ENCODE data around the gene DCLK2. TPM values are rescaled to one million over a fixed set of nuclear protein-coding genes. Genes with fewer than 3 reads are reported as not detected.

Gene DCLK2
- total RNA-seq, 1 experiment from 2014 or later = 1.2 TPM

DNA sequence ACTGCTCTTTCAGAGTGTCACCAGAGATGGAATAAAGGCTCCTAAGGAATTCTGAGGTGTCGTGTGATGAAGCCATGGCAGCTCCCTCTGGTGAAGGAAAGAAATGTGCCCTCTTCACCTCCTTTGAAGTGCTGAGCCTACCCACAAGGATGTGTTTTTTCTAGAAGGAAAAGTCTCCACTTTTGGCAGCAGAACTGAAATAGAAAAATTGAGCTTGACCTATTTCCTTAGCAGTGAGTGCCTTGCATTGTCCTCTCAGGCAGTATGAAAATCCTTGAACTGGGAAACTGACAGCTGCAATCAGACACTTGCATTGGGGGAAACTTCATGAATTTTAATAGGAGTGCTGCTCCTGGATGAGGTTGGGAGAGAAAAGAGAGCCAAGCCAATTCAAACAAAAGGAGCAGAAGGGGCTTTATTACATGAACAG lies 95.2 kb downstream of the DCLK2 start:
- DNase-seq = no peak
- Histone ChIP-seq H2AFZ (ENCODE audit: low read length) (no peak overlapping the region), H3K9ac (ENCODE audit: low read length) (no peak overlapping the region), H3K4me2 (ENCODE audit: low read length) (no peak overlapping the region), H3K36me3 (ENCODE audit: low read depth, low read length) (no peaks in the 10 kb centered on the region), H3K79me2 (ENCODE audit: low read length) (no peaks in the 10 kb centered on the region), H3K9me3 (ENCODE audit: low read length) (no peaks in the 10 kb centered on the region), H3K4me1 (ENCODE audit: insufficient read depth, low read length) (0 out of 2 replicates have a peak, but pooled peaks cover 3% of the 10 kb centered on the region), H3F3A (ENCODE audit: low read length, unreplicated experiment) (no peaks in the 10 kb centered on the region), H3K4me3 (ENCODE audit: low read length) (no peak overlapping the region), H3K27me3 (ENCODE audit: low read length) (no peaks in the 10 kb centered on the region), H3K27ac (ENCODE audit: low read length) (no peak overlapping the region), H4K20me1 (ENCODE audit: low read length) (no peaks in the 10 kb centered on the region), H3K9me2 (replicated peaks; ENCODE audit: low read length) (no peaks in the 10 kb centered on the region)
- ATAC-seq = no peak
- intact Hi-C loops (cut with micrococcal nuclease) = no loop called here
- TF ChIP-seq EZH2 (IDR thresholded peaks at IDR 0.05; ENCODE audit: low read length, unreplicated experiment) (no peak), EZH2phosphoT487 (IDR thresholded peaks at IDR 0.05; ENCODE audit: borderline replicate concordance, low read length) (no peak)
- TF ChIP-seq, protein P1, sequence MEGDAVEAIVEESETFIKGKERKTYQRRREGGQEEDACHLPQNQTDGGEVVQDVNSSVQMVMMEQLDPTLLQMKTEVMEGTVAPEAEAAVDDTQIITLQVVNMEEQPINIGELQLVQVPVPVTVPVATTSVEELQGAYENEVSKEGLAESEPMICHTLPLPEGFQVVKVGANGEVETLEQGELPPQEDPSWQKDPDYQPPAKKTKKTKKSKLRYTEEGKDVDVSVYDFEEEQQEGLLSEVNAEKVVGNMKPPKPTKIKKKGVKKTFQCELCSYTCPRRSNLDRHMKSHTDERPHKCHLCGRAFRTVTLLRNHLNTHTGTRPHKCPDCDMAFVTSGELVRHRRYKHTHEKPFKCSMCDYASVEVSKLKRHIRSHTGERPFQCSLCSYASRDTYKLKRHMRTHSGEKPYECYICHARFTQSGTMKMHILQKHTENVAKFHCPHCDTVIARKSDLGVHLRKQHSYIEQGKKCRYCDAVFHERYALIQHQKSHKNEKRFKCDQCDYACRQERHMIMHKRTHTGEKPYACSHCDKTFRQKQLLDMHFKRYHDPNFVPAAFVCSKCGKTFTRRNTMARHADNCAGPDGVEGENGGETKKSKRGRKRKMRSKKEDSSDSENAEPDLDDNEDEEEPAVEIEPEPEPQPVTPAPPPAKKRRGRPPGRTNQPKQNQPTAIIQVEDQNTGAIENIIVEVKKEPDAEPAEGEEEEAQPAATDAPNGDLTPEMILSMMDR (conservative IDR thresholded peaks at IDR 0.05; ENCODE audit: low read depth, low read length) = no peak
- ChIA-PET CTCF (no interaction called here), POLR2A (ENCODE audit: unreplicated experiment) (no interaction called here)
- no TSS peak for BruUV-seq (replicated peaks)

DNA sequence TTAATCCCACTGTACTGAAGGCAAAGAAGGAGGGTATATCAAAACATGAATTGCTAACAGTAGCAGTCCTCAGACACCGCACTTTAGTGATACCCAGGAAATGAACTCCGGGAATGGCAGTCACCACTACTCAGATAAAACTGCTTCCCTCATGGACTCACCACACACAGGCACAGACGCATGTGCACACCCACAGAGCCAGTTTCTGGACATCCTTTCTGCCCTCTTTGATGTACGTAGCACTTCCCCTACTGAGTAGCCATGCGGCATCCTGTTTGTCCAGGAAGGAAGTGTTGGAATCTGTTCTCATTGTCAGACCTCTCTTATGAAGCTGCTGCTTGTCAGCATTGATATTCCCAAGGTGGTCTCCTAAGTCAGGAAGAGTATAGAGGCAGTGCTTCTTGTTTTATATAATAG lies 95.7 kb downstream of the DCLK2 start:
- CTCF ChIA-PET = no interaction called here
- POLR2A ChIA-PET (ENCODE audit: unreplicated experiment) = no interaction called here
- ATAC-seq = no peak
- no peaks in the 10 kb centered on the region for H3K9me2 ChIP-seq (replicated peaks; ENCODE audit: low read length)
- intact Hi-C loops (cut with micrococcal nuclease) = no loop called here
- BruUV-seq (replicated peaks) = no TSS peak
- TF ChIP-seq EZH2phosphoT487 (IDR thresholded peaks at IDR 0.05; ENCODE audit: borderline replicate concordance, low read length) (no peak), EZH2 (IDR thresholded peaks at IDR 0.05; ENCODE audit: low read length, unreplicated experiment) (no peak)
- TF ChIP-seq, protein P1 (conservative IDR thresholded peaks at IDR 0.05; ENCODE audit: low read depth, low read length) = no peak
- H4K20me1 ChIP-seq (ENCODE audit: low read length) = no peaks in the 10 kb centered on the region
- no peaks in the 10 kb centered on the region for H3F3A ChIP-seq (ENCODE audit: low read length, unreplicated experiment)
- H3K4me1 ChIP-seq (ENCODE audit: insufficient read depth, low read length) = 0 out of 2 replicates have a peak, but pooled peaks cover 3% of the 10 kb centered on the region
- no peak overlapping the region for H3K27ac ChIP-seq (ENCODE audit: low read length)
- DNase-seq = no peak
- H3K9ac ChIP-seq (ENCODE audit: low read length) = no peak overlapping the region
- H2AFZ ChIP-seq (ENCODE audit: low read length) = no peak overlapping the region
- no peaks in the 10 kb centered on the region for H3K79me2 ChIP-seq (ENCODE audit: low read length)
- no peaks in the 10 kb centered on the region for H3K27me3 ChIP-seq (ENCODE audit: low read length)
- H3K36me3 ChIP-seq (ENCODE audit: low read depth, low read length) = no peaks in the 10 kb centered on the region
- no peak overlapping the region for H3K4me2 ChIP-seq (ENCODE audit: low read length)
- H3K4me3 ChIP-seq (ENCODE audit: low read length) = no peak overlapping the region
- H3K9me3 ChIP-seq (ENCODE audit: low read length) = no peaks in the 10 kb centered on the region

DNA sequence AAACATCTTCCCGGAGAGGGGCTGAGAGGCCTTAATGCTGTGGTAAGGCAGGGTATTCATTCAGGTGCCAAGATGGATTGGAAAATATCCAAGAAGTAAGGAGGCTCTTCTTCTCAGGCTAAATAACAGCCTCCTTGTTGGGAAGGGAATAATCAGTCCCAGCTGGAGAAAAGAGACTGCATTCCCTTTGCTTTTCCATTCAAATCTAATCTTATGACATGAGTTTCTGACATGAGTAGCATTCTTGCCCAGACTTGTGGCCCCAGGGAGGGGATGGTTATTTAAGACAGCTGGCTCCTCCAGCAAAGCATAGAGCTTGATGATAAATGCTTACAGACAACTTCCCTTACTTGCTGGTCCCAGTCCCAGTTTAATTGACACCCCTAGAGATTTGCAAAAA lies 98.3 kb downstream of the DCLK2 start:
- no peaks in the 10 kb centered on the region for H3K36me3 ChIP-seq (ENCODE audit: low read depth, low read length)
- H3K27me3 ChIP-seq (ENCODE audit: low read length) = no peaks in the 10 kb centered on the region
- no peak overlapping the region for H3K4me3 ChIP-seq (ENCODE audit: low read length)
- H3K27ac ChIP-seq (ENCODE audit: low read length) = no peak overlapping the region
- H3K9ac ChIP-seq (ENCODE audit: low read length) = no peak overlapping the region
- DNase-seq (no peak), ATAC-seq (no peak)
- intact Hi-C loops (cut with micrococcal nuclease) = no loop called here
- H3K9me3 ChIP-seq (ENCODE audit: low read length) = no peaks in the 10 kb centered on the region
- no peaks in the 10 kb centered on the region for H4K20me1 ChIP-seq (ENCODE audit: low read length)
- CTCF ChIA-PET = no interaction called here
- no peaks in the 10 kb centered on the region for H3K9me2 ChIP-seq (replicated peaks; ENCODE audit: low read length)
- BruUV-seq (replicated peaks) = no TSS peak
- H3K4me1 ChIP-seq (ENCODE audit: insufficient read depth, low read length) = no peaks in the 10 kb centered on the region
- TF ChIP-seq, protein P1 (conservative IDR thresholded peaks at IDR 0.05; ENCODE audit: low read depth, low read length) = no peak
- TF ChIP-seq EZH2phosphoT487 (IDR thresholded peaks at IDR 0.05; ENCODE audit: borderline replicate concordance, low read length) = no peak
- no peak for TF ChIP-seq EZH2 (IDR thresholded peaks at IDR 0.05; ENCODE audit: low read length, unreplicated experiment)
- H3K4me2 ChIP-seq (ENCODE audit: low read length) = no peak overlapping the region
- POLR2A ChIA-PET (ENCODE audit: unreplicated experiment) = no interaction called here
- H2AFZ ChIP-seq (ENCODE audit: low read length) = no peak overlapping the region
- no peaks in the 10 kb centered on the region for H3F3A ChIP-seq (ENCODE audit: low read length, unreplicated experiment)
- H3K79me2 ChIP-seq (ENCODE audit: low read length) = no peaks in the 10 kb centered on the region
